ENCODE data around the gene FAM83D. TPM values are rescaled to one million over a fixed set of nuclear protein-coding genes. Genes with fewer than 3 reads are reported as not detected.

The FAM83D gene
- total RNA-seq, 3 donors from 2014 or later, result 3.4 to 13.9 (median 13.1) TPM

GRCh38 chr20:38920411-38920810 lies 5.8 kb upstream of the FAM83D start:
- no peak for ATAC-seq
- Histone ChIP-seq H3K4me3 (no peak overlapping the region), H3K36me3 (ENCODE audit: low read depth) (no peaks in the 10 kb centered on the region), H3K4me1 (ENCODE audit: low read depth) (no peaks in the 10 kb centered on the region), H3K9me3 (no peaks in the 10 kb centered on the region)
- intact Hi-C loops (cut with DNase I, micrococcal nuclease), result loop anchor here in 1 of 2 donors (10.0 kb wide), 1 partner anchor 124 kb away; no protein-coding TSS in a partner anchor
- TF ChIP-seq CTCF (IDR thresholded peaks at IDR 0.05), result no peak
- DNase-seq, result no peak

- ATAC-seq (no peak), DNase-seq (no peak)
- Histone ChIP-seq H3K9me3 (no peaks in the 10 kb centered on the region), H3K4me3 (no peak overlapping the region), H3K4me1 (ENCODE audit: low read depth) (no peaks in the 10 kb centered on the region), H3K36me3 (ENCODE audit: low read depth) (no peaks in the 10 kb centered on the region)
- intact Hi-C loops (cut with DNase I, micrococcal nuclease), result loop anchor here in 1 of 2 donors (10.0 kb wide), 1 partner anchor 124 kb away; no protein-coding TSS in a partner anchor
- no peak for TF ChIP-seq CTCF (IDR thresholded peaks at IDR 0.05)
Observed at GRCh38 chr20:38920851-38921250, 5.4 kb upstream of the FAM83D start.

DNA sequence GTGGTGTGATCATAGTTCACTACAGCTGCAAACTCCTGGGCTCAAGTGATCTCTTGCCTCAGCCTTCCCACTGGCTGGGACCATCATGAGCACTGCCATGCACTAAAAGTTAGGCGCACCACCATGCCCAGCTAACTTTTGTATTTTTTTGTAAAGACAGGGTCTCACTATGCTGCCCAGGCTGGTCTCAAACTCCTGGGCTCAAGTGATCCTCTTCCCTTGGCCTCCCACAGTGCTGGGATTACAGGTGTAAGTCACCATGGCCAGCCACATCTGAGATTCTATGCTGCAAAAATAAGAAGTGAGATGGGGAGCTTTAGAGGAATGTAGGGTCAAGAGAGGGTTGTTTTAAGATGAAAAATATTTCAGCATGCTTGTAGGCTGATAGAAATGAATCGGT lies 1.5 kb upstream of the FAM83D start:
- DNase-seq, result no peak
- Histone ChIP-seq H3K36me3 (ENCODE audit: low read depth) (no peaks in the 10 kb centered on the region), H3K4me1 (ENCODE audit: low read depth) (peaks cover 12% of the 10 kb centered on the region), H3K9me3 (no peaks in the 10 kb centered on the region), H3K4me3 (no peak overlapping the region)
- intact Hi-C loops (cut with DNase I, micrococcal nuclease), result loop anchor here (5.0 to 10.0 kb wide), 2 partner anchors 120 to 123 kb away; no protein-coding TSS in a partner anchor
- TF ChIP-seq CTCF (IDR thresholded peaks at IDR 0.05), result no peak
- ATAC-seq, result no peak

- H3K9me3 ChIP-seq, result no peaks in the 10 kb centered on the region
- peaks cover 12% of the 10 kb centered on the region for H3K4me1 ChIP-seq (ENCODE audit: low read depth)
- peak overlapping the region; percentile 47 for H3K4me3 ChIP-seq
- TF ChIP-seq CTCF (IDR thresholded peaks at IDR 0.05), result no peak
- no peak for ATAC-seq
- intact Hi-C loops (cut with DNase I, micrococcal nuclease), result loop anchor here (5.0 to 10.0 kb wide), 2 partner anchors 118 to 120 kb away; no protein-coding TSS in a partner anchor
- no peak for DNase-seq
- no peaks in the 10 kb centered on the region for H3K36me3 ChIP-seq (ENCODE audit: low read depth)
Observed at GRCh38 chr20:38926934-38927616, 858 bp downstream of the FAM83D start.

DNA sequence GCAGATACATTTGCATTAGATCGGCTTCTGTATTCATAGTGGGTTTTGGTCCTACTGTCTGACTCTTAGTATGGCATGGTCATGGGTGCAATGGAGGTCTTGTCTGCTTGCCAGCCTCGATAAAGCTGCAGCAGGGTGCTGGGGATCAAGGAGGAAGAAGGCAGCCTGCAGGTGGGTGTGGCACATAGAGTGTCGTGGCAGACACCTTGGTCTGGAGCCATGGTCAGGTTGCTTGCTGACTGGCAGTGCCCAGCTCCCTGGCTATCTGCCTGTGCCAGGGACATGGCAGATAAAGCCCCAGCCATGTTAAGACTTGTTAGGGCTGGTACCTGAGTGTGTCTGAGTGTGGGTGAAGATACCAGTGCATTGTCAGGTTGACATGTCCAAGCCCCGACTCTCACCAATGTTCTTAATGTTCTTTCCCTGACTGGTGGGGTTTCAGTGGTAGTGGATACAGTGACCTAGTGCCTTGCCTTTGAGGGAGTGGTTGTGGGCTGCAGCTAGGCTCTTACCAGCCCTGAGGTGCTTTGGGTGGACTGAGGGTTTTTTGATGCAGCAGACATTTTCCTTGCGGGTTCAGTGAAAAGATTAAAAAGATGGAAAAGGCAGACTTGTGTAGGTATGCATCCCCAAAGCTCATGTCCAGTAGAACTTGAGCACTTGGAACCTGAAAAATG lies 1.8 kb downstream of the FAM83D start:
- Histone ChIP-seq H3K36me3 (ENCODE audit: low read depth) (no peaks in the 10 kb centered on the region), H3K4me3 (no peak overlapping the region), H3K9me3 (no peaks in the 10 kb centered on the region), H3K4me1 (ENCODE audit: low read depth) (peaks cover 12% of the 10 kb centered on the region)
- peak; percentile 63 to 65 (median 64) for DNase-seq
- intact Hi-C loops (cut with DNase I, micrococcal nuclease), result loop anchor here (5.0 to 10.0 kb wide), 2 partner anchors 117 to 119 kb away; no protein-coding TSS in a partner anchor
- TF ChIP-seq CTCF (IDR thresholded peaks at IDR 0.05), result no peak
- ATAC-seq, result peak; percentile 10
